RCC 7860 (cell line): ENCODE data around the gene KCNIP3.

ENCODE experiments used
- DNase-seq: peaks from one replicate; pipeline ENCODE4 v3.0.0-alpha.2; 2015; ENCODE audit warnings: low spot score
- FAIRE-seq: peaks from 2 replicates; lab custom pipeline; 2012; peaks lifted over from hg19 to GRCh38; lab: Jason Lieb, UNC

The KCNIP3 gene

GRCh38 chr2:95327861-95328260 lies 30.7 kb downstream of the KCNIP3 start:
- DNase-seq (no peak), FAIRE-seq (no peak)

- FAIRE-seq, result no peak
- no peak for DNase-seq
Observed at GRCh38 chr2:95328358-95329125, 31.4 kb downstream of the KCNIP3 start.

- DNase-seq (no peak), FAIRE-seq (no peak)
Observed at GRCh38 chr2:95329401-95329800, 32.3 kb downstream of the KCNIP3 start.

- FAIRE-seq, result no peak
Observed at GRCh38 chr2:95329891-95330793, 33.0 kb downstream of the KCNIP3 start.

GRCh38 chr2:95330794-95331338 lies 33.7 kb downstream of the KCNIP3 start:
- FAIRE-seq, result no peak

More at GRCh38 chr2:95329891-95330793, 33.0 kb downstream of the KCNIP3 start:
- peak; percentile 27 for DNase-seq

GRCh38 chr2:95331606-95332005 lies 34.5 kb downstream of the KCNIP3 start:
- FAIRE-seq, result no peak

More at GRCh38 chr2:95330794-95331338, 33.7 kb downstream of the KCNIP3 start:
- DNase-seq, result no peak

GRCh38 chr2:95332036-95332435 lies 34.9 kb downstream of the KCNIP3 start:
- DNase-seq, result no peak
- FAIRE-seq, result no peak

More at GRCh38 chr2:95331606-95332005, 34.5 kb downstream of the KCNIP3 start:
- no peak for DNase-seq

GRCh38 chr2:95333056-95333455 lies 35.9 kb downstream of the KCNIP3 start:
- no peak for FAIRE-seq
- DNase-seq, result no peak

GRCh38 chr2:95333888-95334338 lies 36.8 kb downstream of the KCNIP3 start:
- DNase-seq (peak; percentile 92), FAIRE-seq (peak; percentile 84)

GRCh38 chr2:95334916-95335641 lies 37.9 kb downstream of the KCNIP3 start:
- DNase-seq (no peak), FAIRE-seq (no peak)

GRCh38 chr2:95336406-95336805 lies 39.3 kb downstream of the KCNIP3 start:
- DNase-seq, result no peak
- FAIRE-seq, result no peak

GRCh38 chr2:95337829-95338228 lies 40.7 kb downstream of the KCNIP3 start:
- DNase-seq, result no peak
- FAIRE-seq, result no peak

GRCh38 chr2:95342556-95343320 lies 45.6 kb downstream of the KCNIP3 start:
- FAIRE-seq, result no peak

GRCh38 chr2:95343429-95344214 lies 46.5 kb downstream of the KCNIP3 start:
- DNase-seq (no peak), FAIRE-seq (no peak)

More at GRCh38 chr2:95342556-95343320, 45.6 kb downstream of the KCNIP3 start:
- DNase-seq, result no peak

GRCh38 chr2:95344215-95344583 lies 47.1 kb downstream of the KCNIP3 start:
- no peak for DNase-seq
- no peak for FAIRE-seq

- DNase-seq (no peak), FAIRE-seq (no peak)
Observed at GRCh38 chr2:95344656-95345055, 47.5 kb downstream of the KCNIP3 start.

GRCh38 chr2:95345081-95345562 lies 48.0 kb downstream of the KCNIP3 start:
- FAIRE-seq, result no peak
- peak; percentile 11 for DNase-seq

- FAIRE-seq (no peak), DNase-seq (peak; percentile 64)
Observed at GRCh38 chr2:95345563-95346230, 48.5 kb downstream of the KCNIP3 start.
